H7 (cell line): ENCODE results near the gene ARMH3. TPM values are rescaled to one million over a fixed set of nuclear protein-coding genes. Genes with fewer than 3 reads are reported as not detected.
A peak's percentile ranks its signal among the peaks of the same experiment; 100 is the strongest.

ENCODE experiments used
- DNase-seq: peaks from one replicate; pipeline ENCODE4 v3.0.0; 2012
- H3K27me3 ChIP-seq: 2 replicates; pipeline ENCODE4 v1.6.0; 2011; ENCODE audit warnings: mild to moderate bottlenecking, low read length; ENCODE audit not compliant: control insufficient read depth, insufficient read depth
- H3K36me3 ChIP-seq: replicated peaks from 2 replicates; pipeline ENCODE4 v1.5.1; 2011; ENCODE audit warnings: low read length; ENCODE audit not compliant: control insufficient read depth, insufficient read depth
- H3K4me3 ChIP-seq: 2 replicates; pipeline ENCODE4 v1.5.1; 2011; ENCODE audit warnings: low read depth, mild to moderate bottlenecking, control low read depth, low read length, moderate library complexity; ENCODE audit not compliant: insufficient read depth
- total RNA-seq: library from RNA; depleted of rRNA; stranded (reverse); fragments of >200 nt; shearing (Covaris generic); gene quantifications from 2 replicates; pipeline ENCODE4 v1.2.3, GENCODE V29; 2014

ARMH3 gene
- total RNA-seq, 1 experiment from 2014 or later = 4.4 TPM

DNA sequence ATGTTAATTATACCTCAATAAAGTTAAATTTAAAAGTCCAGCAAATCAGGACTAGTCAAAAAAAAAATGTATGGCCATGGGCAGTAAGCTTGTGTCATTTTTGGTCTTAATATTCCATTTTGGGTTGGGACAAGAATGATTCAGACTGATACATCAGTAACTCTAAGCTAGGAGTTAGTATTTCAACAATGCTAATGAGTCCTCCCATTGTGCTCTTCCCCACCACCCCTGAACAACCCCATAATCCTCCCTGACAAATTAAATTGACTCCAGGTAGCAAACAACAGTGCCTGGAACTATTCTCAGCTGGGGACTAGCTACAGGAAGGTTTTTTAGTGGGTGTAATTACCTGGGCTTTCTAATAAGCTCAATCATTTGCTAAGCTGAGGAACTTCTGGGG, 181.7 kb downstream of the ARMH3 start:
- Histone ChIP-seq H3K4me3 (no peak overlapping the region), H3K36me3 (no peaks in the 10 kb centered on the region), H3K27me3 (no peaks in the 10 kb centered on the region)
- DNase-seq = peak; percentile 19

DNA sequence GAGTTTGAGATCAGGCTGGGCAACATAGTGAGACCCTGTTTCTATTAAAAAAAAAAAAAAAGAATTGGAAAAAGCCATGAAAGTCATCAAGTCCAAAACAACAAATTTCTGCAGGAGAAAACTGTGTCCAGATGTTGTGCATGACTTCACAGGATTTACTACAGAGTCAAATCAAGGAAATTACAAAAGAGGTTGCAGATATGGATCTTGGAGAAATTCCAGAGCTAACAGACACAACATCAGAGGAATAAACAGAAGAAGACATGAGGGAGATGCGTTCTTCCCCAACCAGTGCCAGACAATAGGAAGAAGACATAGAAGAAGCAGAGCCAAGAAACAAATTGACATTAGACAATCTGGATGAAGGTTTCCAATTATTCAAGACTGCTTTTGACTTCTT, 188.0 kb downstream of the ARMH3 start:
- Histone ChIP-seq H3K4me3 (no peak overlapping the region), H3K27me3 (no peaks in the 10 kb centered on the region), H3K36me3 (no peaks in the 10 kb centered on the region)
- no peak for DNase-seq

DNA sequence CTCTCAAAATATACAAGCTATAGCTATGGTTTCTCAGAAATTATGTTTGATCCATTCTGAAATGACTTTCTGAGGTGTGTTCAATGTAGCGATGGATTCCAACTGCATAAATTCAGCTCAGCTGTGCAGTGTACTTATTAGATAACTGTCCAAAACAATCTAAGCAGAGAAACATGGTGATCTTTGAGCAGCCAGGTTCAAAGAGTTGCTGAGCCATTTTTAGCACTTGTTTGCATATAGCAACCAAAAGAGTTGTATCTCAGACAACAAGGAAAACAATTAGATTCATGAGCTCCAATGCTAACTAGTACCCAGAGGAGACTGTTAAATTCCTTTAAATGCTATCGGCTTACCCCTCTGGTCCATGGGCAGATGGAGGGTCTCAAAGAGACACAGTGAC, 196.4 kb downstream of the ARMH3 start:
- Histone ChIP-seq H3K4me3 (no peak overlapping the region), H3K36me3 (no peaks in the 10 kb centered on the region), H3K27me3 (no peaks in the 10 kb centered on the region)
- no peak for DNase-seq

DNA sequence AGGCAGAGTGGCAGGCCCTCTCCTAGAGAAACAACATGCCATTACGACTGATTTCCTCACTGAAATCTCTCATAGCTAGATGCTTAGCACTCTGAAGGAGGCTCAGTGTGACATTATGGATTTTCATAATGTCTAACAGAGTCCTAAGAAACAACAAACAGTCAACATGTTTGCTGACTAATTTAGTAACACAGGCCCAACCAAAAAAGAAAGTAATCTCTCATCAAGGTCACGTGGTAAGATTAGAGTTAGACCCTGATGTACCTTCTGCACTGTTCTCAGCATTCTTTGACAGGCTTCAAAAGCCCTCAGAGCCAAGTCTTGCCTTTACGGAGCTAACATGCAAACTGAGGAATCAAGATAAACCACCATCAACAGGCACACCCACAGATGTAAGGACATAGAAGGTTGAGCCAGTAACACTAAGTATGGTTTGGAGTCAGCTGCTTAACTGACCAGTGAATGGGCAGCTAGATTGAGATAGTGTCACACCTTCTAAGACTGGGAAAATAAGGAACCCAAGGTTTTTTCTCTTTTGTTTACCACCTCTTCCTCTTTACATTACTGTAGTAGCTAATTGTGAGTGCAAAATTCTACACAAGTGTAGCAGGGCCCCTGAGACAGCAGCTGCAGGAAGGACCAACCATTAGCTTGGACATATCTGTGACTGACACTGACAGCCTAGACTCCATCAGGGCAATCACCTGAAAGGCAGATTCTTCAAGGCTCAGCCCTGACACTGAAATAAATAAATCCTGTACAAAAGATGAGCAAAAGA, 197.1 kb downstream of the ARMH3 start:
- Histone ChIP-seq H3K36me3 (no peaks in the 10 kb centered on the region), H3K4me3 (no peak overlapping the region), H3K27me3 (no peaks in the 10 kb centered on the region)
- DNase-seq = no peak

DNA sequence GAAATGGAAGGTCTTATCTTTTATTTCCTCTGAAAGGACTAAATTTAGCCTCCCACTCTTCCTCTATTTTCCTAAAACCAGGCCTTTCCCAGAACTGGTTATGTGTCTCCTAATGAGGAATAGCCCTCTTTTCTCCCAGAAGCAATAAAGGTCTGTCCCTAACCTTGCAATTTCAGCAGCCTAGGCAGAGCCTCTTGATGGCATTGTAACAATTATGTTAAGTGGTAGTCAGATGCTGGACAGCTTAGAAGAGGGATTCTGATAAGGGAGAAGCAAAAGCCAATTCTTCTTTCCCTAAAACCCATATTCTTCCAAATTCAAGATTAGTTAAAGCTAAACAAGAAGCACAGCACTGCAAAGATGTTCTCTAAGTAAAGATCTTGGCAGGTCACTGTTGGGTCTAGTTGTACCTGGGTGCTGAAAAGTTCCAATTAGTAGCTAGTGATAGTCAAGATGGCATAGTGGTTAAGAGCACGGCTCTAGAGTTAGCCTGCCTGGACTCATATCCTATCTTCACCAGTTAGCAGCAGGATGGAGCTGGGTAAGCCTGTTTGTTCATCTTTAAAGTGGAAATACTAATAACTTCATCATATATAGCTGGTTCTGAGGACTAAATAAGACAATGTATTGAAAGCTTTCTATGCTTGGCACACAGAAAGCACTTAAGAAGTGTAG, 198.0 kb downstream of the ARMH3 start:
- Histone ChIP-seq H3K27me3 (no peaks in the 10 kb centered on the region), H3K4me3 (no peak overlapping the region), H3K36me3 (no peaks in the 10 kb centered on the region)
- no peak for DNase-seq

DNA sequence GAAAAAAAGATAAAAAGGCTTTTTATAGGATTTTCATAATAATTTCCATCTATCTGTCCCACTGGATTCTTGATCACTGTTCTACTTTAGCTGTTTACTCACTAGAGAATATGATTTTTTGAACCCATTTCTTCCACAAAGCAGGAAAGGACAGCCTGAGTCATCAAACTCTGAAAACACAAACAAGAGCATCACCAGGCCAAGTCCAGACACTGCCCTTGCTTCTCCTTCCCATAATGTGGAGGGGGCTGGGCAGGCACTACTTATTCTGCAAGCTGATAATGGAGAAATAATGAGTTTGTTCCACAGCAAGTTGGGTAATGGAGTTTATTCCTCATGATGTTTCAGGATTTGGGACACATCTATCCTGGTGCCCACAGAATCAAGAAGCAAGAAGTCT, 199.3 kb downstream of the ARMH3 start:
- DNase-seq = no peak
- Histone ChIP-seq H3K27me3 (no peaks in the 10 kb centered on the region), H3K36me3 (no peaks in the 10 kb centered on the region), H3K4me3 (no peak overlapping the region)

DNA sequence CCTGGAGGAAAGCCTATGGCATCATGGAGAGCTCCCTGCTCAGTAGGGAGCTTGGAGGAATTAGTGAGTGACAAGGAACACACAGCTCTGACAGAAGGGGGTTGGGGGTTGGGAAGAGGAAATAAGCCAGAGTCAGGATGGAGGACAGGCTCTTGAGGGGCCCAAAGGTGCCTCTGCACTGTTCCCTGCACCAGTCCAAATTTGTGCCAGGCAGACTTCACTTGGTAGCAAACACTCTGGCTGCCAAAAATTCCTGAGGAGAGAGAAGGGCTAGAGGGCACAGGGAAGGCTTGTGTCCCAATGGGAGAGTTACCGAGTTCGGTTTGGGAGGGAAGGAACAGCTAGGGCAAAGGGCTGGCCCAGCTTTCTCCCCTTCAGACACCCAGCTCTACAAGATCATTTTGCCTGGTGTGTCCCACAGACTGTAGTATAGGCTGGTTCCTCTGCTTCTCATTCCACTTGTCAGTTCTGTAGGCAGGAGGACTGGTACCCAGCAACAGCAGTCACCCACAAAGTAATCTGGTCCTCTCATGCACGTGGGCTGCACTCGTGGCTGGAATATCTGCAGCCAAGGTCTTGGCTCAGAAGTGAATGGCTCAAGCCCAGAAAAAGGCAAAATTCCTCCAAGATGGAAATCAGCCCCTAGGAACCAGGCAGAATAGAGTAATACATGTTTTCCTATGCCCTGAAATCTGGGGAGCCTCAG, 204.4 kb downstream of the ARMH3 start:
- Histone ChIP-seq H3K27me3 (no peaks in the 10 kb centered on the region), H3K4me3 (no peak overlapping the region), H3K36me3 (no peaks in the 10 kb centered on the region)
- no peak for DNase-seq

DNA sequence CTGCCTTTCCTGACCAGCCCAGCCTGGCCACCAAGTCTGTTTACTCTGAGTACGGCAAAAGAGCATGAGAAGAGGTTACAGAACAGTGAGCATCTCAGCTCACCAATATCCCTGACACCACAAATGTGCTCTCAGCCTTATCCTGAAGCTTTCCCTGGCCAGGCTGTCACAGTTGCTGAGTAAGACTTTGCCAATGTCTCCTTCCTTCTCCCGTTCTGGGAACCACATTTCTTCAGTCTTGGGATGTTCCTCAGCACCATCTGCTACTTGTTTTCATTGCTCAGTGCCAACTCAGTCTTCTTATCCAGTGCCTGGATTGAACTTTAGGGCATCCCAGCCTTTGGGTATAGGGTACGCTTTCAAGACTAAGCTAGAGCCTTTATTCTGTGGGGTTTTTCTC, 205.2 kb downstream of the ARMH3 start:
- no peaks in the 10 kb centered on the region for H3K27me3 ChIP-seq
- DNase-seq = no peak
- H3K36me3 ChIP-seq = no peaks in the 10 kb centered on the region
- H3K4me3 ChIP-seq = no peak overlapping the region

DNA sequence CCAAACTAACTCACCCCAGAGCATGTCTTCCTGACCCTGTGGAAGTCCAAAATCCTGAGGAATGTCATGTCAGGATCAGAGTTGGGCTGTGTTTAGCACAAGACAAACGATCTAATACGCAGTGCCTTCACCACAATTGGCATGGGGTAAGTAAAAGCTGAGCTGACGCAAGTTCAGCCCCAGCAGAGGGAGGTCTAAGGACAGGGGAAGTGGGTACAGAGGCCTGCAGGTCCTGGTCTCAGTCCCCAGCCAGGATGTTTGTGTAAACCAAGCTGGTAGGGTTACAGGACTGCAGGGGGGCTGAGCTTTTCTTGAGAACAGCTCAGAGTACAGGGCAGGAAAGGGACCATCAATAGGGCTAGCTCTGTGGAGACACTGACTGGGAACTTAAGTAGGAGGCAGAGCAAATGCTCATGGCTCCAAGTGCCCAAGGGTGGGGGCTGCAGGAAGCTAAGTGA, 207.1 kb downstream of the ARMH3 start:
- peak; percentile 24 for DNase-seq
- H3K36me3 ChIP-seq = no peaks in the 10 kb centered on the region
- H3K27me3 ChIP-seq = no peaks in the 10 kb centered on the region; the same call in 1 of the 2 replicates
- H3K4me3 ChIP-seq = no peak overlapping the region

DNA sequence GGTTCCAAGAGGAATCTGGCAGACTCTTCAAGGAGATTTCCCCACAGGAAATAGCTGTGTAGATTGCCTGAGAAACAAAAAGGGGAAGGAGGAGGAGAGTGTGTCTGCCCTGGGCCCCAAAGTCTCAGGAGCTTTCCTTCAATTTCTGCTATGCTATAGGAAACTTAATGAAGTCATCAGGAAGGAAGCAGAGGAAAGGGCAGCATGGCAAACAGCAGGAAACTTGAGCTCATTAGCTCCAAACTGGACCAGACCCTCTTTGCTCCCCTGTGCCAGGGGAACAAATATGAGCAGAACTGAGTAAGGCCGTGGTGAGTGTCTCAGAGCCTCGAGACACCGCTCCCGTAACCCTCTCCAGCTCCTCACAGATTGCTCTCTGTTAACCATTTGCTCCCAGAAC, 207.6 kb downstream of the ARMH3 start:
- no peak overlapping the region for H3K4me3 ChIP-seq
- H3K36me3 ChIP-seq = no peaks in the 10 kb centered on the region
- DNase-seq = no peak
- no peaks in the 10 kb centered on the region; the same call in 1 of the 2 replicates for H3K27me3 ChIP-seq

DNA sequence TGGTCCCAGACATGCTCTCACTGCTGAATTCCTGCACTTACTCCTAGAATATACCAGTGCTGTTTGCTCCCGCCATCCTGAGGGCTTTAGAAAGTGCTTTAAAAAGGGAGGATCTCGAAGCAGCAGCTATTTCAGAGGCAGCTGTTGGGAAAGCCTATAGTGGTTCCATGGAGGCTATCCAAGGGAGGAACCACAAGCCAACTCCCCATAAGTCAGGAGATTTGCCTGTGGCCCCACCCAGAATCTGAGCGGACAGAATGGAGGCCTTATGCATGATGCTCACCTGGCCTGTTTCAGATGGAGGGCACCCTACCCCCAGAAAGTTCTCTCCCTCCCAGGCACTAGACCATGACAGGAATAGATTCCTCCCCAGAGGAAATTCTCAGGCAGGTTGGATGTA, 210.1 kb downstream of the ARMH3 start:
- Histone ChIP-seq H3K36me3 (no peaks in the 10 kb centered on the region), H3K27me3 (peaks cover 19% of the 10 kb centered on the region), H3K4me3 (no peak overlapping the region)
- DNase-seq = no peak

DNA sequence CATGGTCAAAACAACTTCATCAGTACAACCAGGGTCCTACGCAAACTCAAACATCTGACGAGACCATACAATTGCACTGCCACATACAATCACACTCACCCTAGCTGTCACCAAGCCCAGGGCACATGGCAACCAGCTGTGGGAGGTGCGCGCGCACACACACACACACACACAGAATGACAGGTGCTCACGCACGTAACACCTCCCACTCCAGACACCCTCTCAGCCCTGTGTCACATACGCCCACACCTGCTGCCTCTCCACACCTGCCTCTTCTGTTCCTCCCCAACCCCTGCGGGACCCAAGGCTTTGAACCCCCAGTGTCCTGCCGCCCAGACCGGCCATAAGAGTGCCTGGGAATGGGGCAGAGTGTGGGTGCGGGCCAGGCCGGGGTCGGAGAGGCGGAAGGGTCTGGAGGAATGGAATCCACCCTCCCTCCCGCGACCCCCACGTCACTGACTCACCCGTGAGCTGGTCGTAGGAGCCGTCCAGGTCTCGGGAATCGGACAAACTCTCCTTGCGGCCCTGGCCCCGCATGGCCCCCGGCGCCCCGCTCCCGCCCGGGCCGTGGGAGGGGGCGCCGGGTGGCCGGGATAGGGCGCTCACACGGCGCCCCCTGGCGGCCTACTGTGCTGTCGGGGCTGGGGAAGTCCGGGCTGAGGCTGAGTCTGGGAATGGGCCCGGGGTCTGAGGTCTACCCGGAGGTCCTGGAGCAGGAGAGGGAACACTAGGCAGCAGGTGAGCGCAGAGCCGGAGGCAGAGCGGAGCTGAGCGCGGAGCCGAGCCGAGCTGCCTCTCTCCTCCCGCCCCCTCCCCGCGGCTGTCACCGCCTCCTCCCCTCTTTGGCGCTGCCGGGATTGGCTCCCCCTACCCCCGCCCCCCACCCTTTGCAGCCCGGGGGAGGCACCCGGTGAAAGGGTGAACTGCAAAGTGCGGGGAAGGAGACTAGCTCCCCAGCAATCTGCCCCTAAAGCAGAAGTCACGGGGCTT, 212.6 kb downstream of the ARMH3 start, which contains the start of gene KCNIP2:
Gene KCNIP2 (minus strand): TSS at position 769 of the 990 bp plus-strand sequence. CDS start 232 bp downstream, at position 537.
- H3K36me3 ChIP-seq = no peaks in the 10 kb centered on the region
- peak; percentile 97 for DNase-seq
- peaks cover 19% of the 10 kb centered on the region for H3K27me3 ChIP-seq
- peak within 1 kb of the TSS; percentile 55 for H3K4me3 ChIP-seq

DNA sequence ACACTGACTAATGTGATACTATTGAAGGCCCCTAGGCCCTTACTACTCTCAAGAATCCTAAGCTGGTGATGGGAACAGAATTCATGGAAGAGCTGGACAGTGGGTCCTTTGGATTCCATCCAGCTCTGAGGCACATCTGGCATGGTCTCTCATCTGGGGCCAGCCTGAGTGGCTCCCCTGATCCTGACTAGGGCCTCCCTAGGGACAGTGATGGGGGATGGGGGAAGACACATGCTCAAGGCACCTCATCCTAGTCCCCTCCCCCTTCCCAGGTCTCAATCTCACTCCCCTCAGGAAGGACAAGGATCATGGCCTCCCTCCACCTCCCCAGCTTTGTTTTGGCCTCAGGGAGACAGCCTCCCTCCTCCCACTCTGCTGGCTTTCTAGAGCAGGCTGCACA, 214.1 kb downstream of the ARMH3 start:
- Histone ChIP-seq H3K36me3 (no peaks in the 10 kb centered on the region), H3K27me3 (peaks cover 19% of the 10 kb centered on the region), H3K4me3 (no peak overlapping the region)
- DNase-seq = peak; percentile 26
